Measurements from ENCODE around the gene CLCN7. TPM values are rescaled to one million over a fixed set of nuclear protein-coding genes. Genes with fewer than 3 reads are reported as not detected.

The CLCN7 gene
- total and polyA plus RNA-seq, 8 donors = 31.0 to 91.2 (median 36.2) TPM

- intact Hi-C loops (cut with DNase I) = no loop called here
- Histone ChIP-seq H3K27me3 (no peaks in the 10 kb centered on the region), H3K27ac (no peak overlapping the region), H3K4me3 (no peak overlapping the region), H3K36me3 (peaks cover 2 to 33% (median 15%) of the 10 kb centered on the region in 3 donors), H3K9me3 (no peaks in the 10 kb centered on the region), H3K4me1 (no peaks in the 10 kb centered on the region)
- 96 to 97% methylated on average over 41 to 42 of the region's 42 CpGs for WGBS, 2 donors
- DNase-seq = peak in 1 of 6 donors; percentile 53
- ATAC-seq = no peak
- no peak for TF ChIP-seq CTCF (IDR thresholded peaks at IDR 0.05)
- no peak for FAIRE-seq
These were observed 27.5 kb upstream of the CLCN7 start for GRCh38 chr16:1502092-1503004.

DNA sequence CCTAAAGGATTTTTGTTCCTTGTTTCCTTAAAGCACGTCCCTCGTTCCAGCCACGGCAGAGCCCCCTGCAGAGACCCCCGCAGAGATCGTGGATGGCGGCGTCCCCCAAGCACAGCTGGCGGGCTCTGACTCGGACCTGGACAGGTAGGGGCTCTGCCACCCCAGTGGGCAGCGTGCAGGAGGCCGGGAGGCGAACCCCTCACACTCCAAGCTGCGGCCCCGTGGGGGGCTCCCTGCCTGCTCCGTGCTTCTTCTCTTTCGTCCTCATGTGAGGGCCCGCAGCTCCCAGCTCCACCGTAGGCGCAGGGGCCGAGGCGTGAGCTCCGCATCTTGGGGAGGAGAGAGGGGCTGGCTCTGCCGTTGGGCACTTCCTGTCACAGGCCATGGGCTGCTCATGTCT, 26.8 kb upstream of the CLCN7 start:
- no peak for DNase-seq
- FAIRE-seq = no peak
- intact Hi-C loops (cut with DNase I) = no loop called here
- WGBS, 2 donors = 92 to 95% methylated on average over 23 of the region's 23 CpGs
- H3K27ac ChIP-seq = no peak overlapping the region
- no peak for TF ChIP-seq CTCF (IDR thresholded peaks at IDR 0.05)
- ATAC-seq = no peak
- peaks cover 2 to 33% (median 15%) of the 10 kb centered on the region in 3 donors for H3K36me3 ChIP-seq
- no peaks in the 10 kb centered on the region for H3K4me1 ChIP-seq
- H3K4me3 ChIP-seq = no peak overlapping the region
- no peaks in the 10 kb centered on the region for H3K27me3 ChIP-seq
- H3K9me3 ChIP-seq = no peaks in the 10 kb centered on the region

GRCh38 chr16:1500465-1501150, 25.8 kb upstream of the CLCN7 start:
- WGBS, 2 donors = 94 to 95% methylated on average over 42 to 44 of the region's 44 CpGs
- Histone ChIP-seq H3K27ac (no peak overlapping the region), H3K9me3 (no peaks in the 10 kb centered on the region), H3K36me3 (peaks cover 2 to 33% (median 15%) of the 10 kb centered on the region in 3 donors), H3K4me1 (no peaks in the 10 kb centered on the region), H3K4me3 (no peak overlapping the region), H3K27me3 (no peaks in the 10 kb centered on the region)
- FAIRE-seq (no peak), ATAC-seq (no peak), DNase-seq (no peak)
- intact Hi-C loops (cut with DNase I) = no loop called here
- TF ChIP-seq CTCF (IDR thresholded peaks at IDR 0.05) = no peak

DNA sequence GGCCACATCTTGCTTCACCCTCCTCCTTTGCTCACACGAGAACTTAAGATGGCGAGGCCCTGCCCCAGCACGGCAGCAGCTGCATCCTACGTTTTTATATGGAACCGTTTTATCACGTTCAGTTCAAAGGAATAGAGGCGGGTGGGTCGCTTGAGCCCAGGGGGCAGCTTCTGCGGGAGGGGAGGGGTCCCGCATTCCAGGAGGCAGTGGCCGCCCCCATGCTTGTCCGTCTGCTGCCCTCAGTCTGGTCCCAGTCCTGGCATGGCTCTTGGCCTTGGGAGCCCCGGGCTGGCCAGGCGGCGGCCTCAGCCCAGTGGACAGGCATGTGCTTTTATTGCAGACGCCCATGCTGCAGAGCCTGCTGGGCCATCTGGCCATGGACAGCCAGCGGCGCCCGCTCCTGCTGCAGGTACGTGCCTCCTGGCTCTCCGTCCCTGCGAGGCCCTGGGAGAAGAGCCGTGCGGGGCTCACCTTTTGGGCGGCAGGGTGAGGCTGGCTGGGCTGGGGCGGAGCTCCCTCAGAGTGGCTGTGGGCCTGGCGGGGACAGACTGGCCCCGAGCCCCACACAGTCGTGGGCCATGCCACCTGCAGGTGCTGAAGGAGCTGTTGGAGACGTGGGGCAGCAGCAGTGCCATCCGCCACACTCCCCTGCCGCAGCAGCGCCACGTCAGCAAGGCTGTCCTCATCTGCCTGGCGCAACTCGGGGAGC, 25.1 kb upstream of the CLCN7 start:
- H3K9me3 ChIP-seq = no peaks in the 10 kb centered on the region
- H3K4me1 ChIP-seq = no peaks in the 10 kb centered on the region
- no peak overlapping the region for H3K27ac ChIP-seq
- H3K4me3 ChIP-seq = no peak overlapping the region
- ATAC-seq = no peak
- intact Hi-C loops (cut with DNase I) = no loop called here
- peak in 2 of 6 donors; percentile 33 to 70 for DNase-seq
- H3K27me3 ChIP-seq = no peaks in the 10 kb centered on the region
- 92 to 96% methylated on average over 36 of the region's 36 CpGs for WGBS, 2 donors
- FAIRE-seq = no peak
- TF ChIP-seq CTCF (IDR thresholded peaks at IDR 0.05) = no peak
- peaks cover 2 to 33% (median 15%) of the 10 kb centered on the region in 3 donors for H3K36me3 ChIP-seq
